Hepatic stellate cell (primary cell): Measurements from ENCODE around the gene ATG10.

Source experiments
- DNase-seq: peaks from one replicate; pipeline ENCODE4 v3.0.0; 2011; ENCODE audit warnings: low spot score

Gene ATG10

DNA sequence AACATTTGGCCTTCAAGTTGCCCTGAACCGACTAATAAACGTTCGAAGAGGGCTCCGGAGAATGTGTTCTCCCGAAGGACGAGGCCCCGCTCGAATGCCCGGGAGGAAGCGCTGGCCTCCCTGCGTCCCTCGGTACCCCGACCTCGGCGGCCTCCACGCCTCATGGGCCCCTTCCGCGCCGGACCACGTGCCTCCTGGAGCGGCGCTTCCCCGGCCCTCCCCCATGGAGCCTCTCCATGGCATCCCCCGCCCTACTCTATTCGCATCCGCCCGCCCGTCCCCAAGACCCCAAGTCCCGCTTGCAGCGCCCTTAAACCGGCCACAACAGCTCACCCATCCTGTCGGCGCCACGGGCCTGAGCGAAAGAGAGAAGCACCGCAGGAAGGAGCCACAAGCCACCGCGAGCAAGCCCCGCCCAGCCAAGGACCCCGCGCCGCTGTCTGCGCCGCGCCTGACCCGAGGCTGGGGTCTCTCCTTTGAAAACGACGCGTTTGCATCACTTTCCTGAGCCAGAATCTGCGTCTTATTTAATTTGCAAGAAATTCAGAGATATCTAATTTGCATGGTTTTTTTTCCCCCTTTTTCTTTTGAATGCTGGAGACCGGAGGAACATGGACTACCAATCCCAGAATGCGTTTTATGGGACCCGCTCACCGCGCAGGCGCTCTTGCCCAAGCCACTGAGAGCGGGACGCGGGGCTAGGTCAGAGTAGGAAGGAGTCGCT, 306.3 kb downstream of the ATG10 start, which contains the start of gene RPS23:
TSS of gene RPS23 (minus strand) at position 368 of the 724 bp plus-strand sequence. CDS start at position 337, 31 bp downstream.
- peak; percentile 86 for DNase-seq

DNA sequence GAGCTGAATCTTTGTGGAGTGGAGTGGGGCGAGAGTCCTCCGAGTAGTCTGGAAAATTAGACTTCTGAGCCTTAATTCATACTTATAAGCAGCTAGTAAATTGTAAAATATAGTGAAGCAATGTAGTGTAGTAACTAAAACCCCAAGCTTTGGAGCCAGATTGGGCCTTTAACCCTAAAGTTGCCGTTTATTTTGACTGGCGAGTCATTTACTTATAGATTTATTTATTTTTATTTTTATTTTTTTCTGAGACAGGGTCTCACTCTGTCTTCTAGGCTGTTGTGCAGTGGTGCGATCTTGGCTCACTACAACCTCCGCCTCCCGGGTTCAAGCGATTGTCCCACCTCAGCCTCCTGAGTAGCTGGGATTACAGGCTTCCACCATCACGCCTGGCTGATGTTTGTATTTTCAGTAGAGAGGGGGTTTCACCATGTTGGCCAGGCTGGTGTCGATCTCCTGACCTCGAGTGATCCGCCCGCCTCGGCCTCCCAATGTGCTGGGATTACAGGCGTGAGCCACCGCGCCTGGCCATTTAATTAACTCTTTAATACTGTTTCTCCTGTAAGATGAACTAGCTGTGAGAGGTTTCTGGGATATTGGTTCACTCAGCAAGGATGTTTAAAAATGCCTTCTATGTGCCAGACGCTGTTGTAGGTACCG, 307.0 kb downstream of the ATG10 start:
- no peak for DNase-seq

DNA sequence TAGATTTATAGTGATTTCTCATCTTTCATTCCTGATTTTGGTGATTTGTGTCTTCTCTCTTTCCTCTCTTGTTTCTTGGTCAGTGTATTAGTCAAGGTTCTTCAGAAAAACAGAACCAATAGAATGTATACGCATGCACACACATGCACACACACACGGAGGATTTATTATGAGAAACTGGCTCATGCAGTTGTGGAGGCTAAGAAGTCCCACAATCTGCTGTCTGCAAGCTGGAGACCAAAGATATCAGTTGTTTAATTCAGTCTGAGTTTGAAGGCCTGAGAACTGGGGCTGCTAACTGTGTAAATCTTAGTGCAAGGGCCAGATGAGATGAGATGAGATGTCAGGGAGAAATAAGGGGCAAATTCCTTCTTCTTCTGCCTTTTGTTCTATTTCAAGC, 312.1 kb downstream of the ATG10 start:
- no peak for DNase-seq

DNA sequence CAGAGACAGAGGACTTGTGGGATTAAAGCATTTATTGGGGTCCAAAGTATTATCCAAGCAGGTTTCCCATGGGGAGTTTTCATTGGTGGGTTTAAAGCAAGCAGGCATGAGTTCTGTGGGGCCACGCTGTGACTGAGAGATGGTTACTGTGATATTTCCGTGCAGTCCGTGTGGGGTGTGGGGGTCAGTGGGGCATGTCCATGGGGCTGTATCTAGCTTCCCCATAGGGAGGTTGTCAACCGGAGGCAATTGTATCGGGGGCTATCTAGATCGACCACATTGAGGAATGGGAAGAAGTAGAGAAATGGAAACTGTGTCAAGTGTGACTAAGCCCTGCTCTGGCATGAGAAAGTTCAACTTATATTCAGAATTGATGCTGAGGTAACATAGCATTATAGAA, 313.4 kb downstream of the ATG10 start:
- DNase-seq: no peak

DNA sequence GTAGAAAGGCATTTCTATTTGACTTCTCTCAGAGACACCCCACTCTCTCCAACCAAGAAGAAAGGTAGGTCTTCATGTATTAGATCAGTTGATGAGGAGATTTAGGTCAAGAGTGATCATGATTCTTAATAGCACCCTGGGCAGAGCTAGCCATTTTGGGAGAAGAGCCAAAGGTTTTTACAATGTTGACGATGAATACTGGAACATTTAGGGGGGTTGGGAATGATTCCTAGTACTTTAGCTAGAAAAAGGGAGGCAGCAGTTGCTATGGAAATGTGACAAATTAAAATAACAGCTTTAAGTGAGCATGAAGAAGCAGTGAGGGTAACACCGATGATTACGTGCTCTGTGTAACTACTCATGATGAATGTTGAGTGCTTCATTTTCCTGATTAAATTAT, 315.8 kb downstream of the ATG10 start:
- DNase-seq: no peak

DNA sequence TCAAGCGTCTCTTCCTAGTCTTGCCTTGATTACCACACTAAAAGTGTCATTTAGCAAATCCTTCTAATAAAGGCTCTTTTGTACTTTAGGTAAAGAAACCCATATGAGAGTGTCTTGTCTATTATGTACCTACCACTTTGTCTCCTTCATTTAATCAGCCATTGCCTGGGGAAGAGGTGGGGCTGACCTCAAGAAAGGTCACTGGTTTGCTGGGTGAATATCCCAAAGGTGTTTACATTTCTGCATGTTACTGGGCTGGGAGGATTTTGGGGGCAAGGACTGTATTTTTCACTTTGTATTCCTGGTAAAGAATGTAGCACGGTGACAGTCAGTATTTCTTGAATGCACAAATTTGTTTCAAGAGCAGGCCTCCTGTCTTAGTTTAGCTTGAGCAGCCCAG, 318.2 kb downstream of the ATG10 start:
- no peak for DNase-seq

DNA sequence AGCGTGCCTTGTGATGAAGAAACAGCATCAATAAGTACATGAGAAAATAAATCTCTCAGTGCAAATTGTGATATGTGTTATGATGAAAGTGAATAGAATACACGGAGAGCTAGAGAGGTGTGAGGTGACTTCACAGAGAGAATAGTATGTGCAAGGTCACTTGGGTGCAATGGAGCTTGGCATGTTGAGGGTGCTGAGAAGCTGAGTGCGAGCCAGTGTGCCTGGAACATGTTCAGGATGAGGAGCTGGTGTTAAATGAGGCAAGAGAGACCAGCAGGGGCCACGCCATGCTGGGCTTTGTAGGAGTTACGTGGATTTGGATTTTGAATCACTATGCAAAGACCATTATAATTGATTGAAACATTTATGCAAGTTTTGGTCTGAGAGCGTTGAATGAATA, 319.1 kb downstream of the ATG10 start:
- no peak for DNase-seq

DNA sequence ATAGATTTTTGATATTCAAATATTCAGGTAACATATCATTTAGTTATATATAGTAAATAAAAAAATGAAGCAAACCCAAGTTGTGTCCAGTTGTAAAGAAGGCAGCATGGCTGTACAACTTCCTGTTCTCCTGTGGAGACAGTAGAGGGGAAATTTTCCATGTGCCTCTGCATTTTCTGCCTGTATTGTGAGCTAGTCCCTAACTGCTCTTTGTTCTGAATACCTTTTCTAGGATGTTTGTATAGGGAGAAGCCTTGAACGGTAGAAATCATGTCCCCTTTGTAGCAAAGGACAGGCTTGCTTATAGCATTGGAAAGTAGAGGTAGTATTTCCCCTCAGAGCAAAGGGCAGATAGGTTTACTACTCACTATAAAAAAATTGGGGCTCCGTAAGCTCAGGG, 319.6 kb downstream of the ATG10 start:
- no peak for DNase-seq

DNA sequence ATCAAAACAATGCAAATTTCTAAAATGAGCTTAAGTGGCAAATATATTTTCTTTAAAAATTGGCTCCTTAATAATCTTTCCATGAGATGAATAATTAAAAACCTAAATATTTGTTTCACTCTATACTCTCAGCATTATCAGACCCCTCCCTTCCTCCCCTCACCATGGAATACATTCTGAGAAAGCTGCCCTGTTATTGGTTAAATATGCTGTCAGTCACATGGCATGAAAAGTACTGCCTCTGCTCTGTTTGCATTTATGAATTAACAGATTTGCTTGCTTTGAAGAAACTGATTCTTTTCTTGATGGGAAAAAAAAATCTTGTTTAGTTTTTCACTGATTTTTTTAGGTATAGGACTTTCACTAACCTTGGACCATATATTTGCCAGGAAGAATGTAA, 323.3 kb downstream of the ATG10 start:
- no peak for DNase-seq

DNA sequence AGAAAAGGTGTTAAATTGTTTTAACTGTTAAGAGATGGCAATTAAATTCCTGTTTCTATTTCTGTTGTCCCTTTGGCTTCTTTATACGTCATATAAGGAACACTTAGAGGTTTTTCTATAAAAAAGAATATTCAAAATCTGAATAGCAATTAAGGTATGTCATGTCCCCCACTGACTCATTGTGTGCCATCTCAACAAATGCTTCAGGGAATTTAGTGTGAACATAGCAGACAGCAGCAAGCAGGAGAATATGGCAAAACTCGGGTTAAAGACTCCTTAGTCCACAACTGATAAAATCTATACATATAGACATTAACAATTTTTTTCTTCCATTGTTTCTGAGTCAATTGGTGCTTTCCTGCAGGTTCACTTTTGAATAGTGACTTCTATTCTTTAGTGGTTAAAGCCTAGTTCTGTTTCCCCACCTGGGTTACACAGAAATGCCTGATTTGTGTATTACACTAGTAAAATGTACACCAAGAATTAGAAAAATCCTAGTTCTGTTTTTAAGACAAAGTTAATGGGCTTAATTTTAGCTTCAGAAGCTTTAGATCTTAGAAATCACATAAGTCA, 324.2 kb downstream of the ATG10 start:
- no peak for DNase-seq

DNA sequence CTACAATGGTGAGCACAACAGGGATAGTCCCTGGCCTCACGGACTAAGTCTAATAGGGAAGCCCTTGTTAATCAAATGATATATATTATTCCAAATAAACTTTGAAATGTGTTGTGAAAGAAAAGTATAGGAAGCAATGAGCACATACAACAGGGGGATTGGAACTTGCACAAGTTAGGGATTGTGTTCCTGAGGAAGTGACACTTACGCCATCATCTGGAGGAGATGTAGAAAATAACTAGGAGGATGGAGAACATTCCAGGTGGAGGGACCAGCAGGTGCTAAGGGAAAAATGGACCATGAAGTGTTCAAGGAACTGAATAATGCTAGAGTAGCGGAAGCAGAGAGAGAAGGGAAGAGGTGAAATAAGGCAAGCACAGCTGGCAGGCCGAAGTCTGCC, 325.1 kb downstream of the ATG10 start:
- no peak for DNase-seq

DNA sequence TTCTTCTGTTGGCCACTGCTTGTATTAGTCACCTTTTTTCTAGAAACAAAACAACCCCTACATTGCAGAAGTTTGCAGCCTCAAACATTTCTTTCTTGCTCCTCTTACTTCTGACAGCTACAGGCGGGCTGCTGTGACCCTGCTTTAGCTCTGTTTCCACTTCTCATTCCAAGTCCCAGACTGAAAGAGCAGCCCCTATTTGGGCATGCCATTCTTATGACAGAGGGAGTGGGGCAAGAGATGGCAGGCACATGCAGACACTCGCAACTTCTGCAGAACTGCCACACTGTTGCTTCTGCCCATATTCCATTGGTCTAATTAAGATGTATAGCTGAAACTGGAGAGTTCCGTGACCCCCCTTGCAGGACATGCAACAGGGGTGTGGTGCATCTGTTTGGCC, 325.9 kb downstream of the ATG10 start:
- no peak for DNase-seq

DNA sequence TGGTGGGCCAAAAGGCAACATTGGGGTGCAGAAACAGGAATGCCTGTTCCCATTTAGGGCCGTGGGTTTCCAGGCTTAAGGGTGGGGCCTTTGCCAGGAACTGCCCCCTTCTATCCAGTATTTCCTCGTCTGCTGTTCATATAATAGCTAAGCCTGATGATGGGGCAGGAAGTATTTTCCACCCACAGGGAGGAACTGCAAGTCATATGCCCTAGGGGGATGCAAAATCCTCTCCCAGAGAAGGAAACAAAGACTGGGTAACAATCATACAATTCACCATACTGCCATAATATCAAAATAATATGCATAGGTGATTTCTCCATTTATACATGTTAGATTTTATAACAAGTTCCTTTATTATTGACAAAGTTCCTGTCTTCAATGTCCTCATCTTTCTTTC, 326.8 kb downstream of the ATG10 start:
- DNase-seq: no peak

DNA sequence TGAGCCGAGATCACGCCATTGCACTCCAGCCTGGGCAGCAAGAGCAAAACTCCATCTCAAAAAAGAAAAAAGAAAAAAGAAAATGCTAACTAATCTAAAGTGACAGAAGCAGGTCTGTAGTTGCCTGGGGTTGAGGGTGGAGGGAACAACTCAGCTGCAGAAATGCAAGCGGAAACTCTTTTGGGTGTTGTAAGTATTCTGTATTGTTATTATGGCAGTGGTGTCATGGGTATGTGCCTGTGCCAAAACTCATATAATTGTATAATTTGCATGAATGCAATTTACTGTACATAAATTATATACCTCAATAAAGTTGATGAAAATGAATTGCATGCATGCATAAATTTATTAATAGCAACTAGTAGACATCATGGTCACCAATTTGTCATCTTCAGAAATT, 329.4 kb downstream of the ATG10 start:
- DNase-seq: no peak
